Upper lobe of left lung (tissue), 6 donors: Measurements from ENCODE around the gene MFRP. TPM values are rescaled to one million over a fixed set of nuclear protein-coding genes. Genes with fewer than 3 reads are reported as not detected.
A peak's percentile ranks its signal among the peaks of the same experiment; 100 is the strongest.

Experiments
- ATAC-seq, 2 donors: fragments of 200-7000 bp; cut with Tn5 transposase; one replicate each; pipeline ENCODE4 v1.9.1; 2022; ENCODE audit warnings: mild to moderate bottlenecking in 2 of 2, moderate library complexity in 2 of 2; ENCODE audit not compliant: low FRiP score in 2 of 2
- DNase-seq, 2 donors: peaks; one replicate each; pipeline ENCODE4 v3.0.0-alpha.2; 2019 to 2020
- H3K27ac ChIP-seq, 4 donors: fragments of 200-600 bp; sonication (generic); one replicate each; pipeline ENCODE4 v1.5.1; 2016 to 2019
- H3K27me3 ChIP-seq, 4 donors: fragments of 200-600 bp; sonication (generic); one replicate each; pipeline ENCODE4 v1.5.1; 2017 to 2019
- H3K36me3 ChIP-seq, 4 donors: fragments of 200-600 bp; sonication (generic); one replicate each; pipeline ENCODE4 v1.5.1; 2016 to 2019
- H3K4me1 ChIP-seq, 4 donors: fragments of 200-600 bp; sonication (generic); one replicate each; pipeline ENCODE4 v1.5.1; 2018 to 2019
- H3K4me3 ChIP-seq, 4 donors: fragments of 200-600 bp; sonication (generic); one replicate each; pipeline ENCODE4 v1.5.1; 2017 to 2019; ENCODE audit warnings: mild to moderate bottlenecking in 2 of 4, moderate library complexity in 1 of 4
- H3K9me3 ChIP-seq, 4 donors: fragments of 200-600 bp; sonication (generic); one replicate each; pipeline ENCODE4 v1.5.1; 2018 to 2019
- CTCF ChIP-seq, 6 experiments: fragments of 450-650 bp in 4 of 6; fragments of 200-600 bp in 2 of 6; sonication (generic) in 2 of 6; IDR thresholded peaks; one replicate each; pipeline ENCODE4 v1.5.1; 2016 to 2019; ENCODE audit warnings: antibody characterized with exemption in 6 of 6
- EP300 ChIP-seq, 4 donors: sonication (generic); formaldehyde crosslinking; IDR thresholded peaks; one replicate each; pipeline ENCODE4 v1.5.1; 2017; ENCODE audit warnings: antibody characterized with exemption in 4 of 4, control low read depth in 2 of 4
- POLR2A ChIP-seq, 4 donors: fragments of 450-650 bp; IDR thresholded peaks; one replicate each; pipeline ENCODE4 v1.5.1; 2016 to 2017; ENCODE audit warnings: antibody characterized with exemption in 4 of 4, mild to moderate bottlenecking in 2 of 4
- POLR2AphosphoS5 ChIP-seq, 2 donors: sonication (generic); formaldehyde crosslinking; IDR thresholded peaks; one replicate each; pipeline ENCODE4 v1.5.1; 2017; ENCODE audit warnings: antibody characterized with exemption in 2 of 2
- WGBS, 2 donors: methylation state at CpG; one replicate each; pipeline ENCODE4 v1.1.5; 2017 to 2018; 5-methylcytosine and 5-hydroxymethylcytosine counted together
- total RNA-seq, 6 donors: library from RNA; depleted of rRNA in 4 of 6; stranded (reverse); fragments of >200 nt in 4 of 6; gene quantifications; one replicate each; pipeline versions ENCODE4 v1.1.0 to v1.2.1, GENCODE V29; 2016 to 2021
- donor health status: DM: no; HTN: no; CAD: no; lungs with moderate emphysema.
- donor health status: DM: no; HTN: yes; CAD: no; lungs with severe emphysema.

MFRP gene
- total RNA-seq, 6 donors from 2014 or later: not detected

GRCh38 chr11:119366690-119367620, 20.4 kb upstream of the MFRP start:
- Histone ChIP-seq H3K27me3 (peaks cover 0 to 12% (median 1%) of the 10 kb centered on the region in 4 donors), H3K27ac (no peak overlapping the region), H3K9me3 (no peaks in the 10 kb centered on the region), H3K4me3 (no peak overlapping the region), H3K4me1 (peaks cover 29 to 55% (median 41%) of the 10 kb centered on the region in 4 donors), H3K36me3 (no peaks in the 10 kb centered on the region)
- WGBS, 2 donors: 82 to 91% methylated on average over 7 to 8 of the region's 11 CpGs
- DNase-seq (no peak), ATAC-seq (no peak)
- no peak for TF ChIP-seq CTCF (IDR thresholded peaks at IDR 0.05)

DNA sequence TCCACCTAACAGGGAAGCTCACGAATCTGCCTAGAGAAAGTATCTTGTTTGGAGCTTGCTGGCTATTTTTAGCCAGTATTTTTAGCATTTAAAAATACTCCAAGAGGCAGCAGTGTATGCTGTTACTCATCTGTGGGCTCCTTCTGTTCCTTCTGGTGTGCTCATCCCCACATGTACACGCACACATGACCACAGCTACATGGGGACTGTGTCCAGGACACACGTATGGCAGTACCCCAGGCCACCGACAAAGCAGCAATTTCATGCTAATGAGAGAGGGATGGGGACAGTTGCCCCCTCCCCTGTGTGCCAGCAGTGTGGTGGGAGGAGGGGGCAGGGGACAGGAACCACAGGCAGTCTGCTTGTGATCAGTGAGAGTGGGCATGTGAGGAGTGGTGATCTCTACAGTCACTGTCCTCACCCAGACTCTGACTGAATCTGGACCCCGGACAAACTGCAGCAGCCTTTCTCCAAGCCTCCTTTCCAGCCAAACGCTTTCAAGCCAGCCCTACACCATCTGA, 18.6 kb upstream of the MFRP start:
- H3K36me3 ChIP-seq: no peaks in the 10 kb centered on the region
- ATAC-seq (no peak), DNase-seq (no peak)
- no peaks in the 10 kb centered on the region for H3K9me3 ChIP-seq
- WGBS, 2 donors: 82 to 85% methylated on average over 6 of the region's 6 CpGs
- H3K4me3 ChIP-seq: no peak overlapping the region
- H3K27ac ChIP-seq: peak overlapping the region in 1 of 4 donors; percentile 21
- H3K27me3 ChIP-seq: peaks cover 0 to 12% (median 1%) of the 10 kb centered on the region in 4 donors
- peaks cover 24 to 56% (median 44%) of the 10 kb centered on the region in 4 donors for H3K4me1 ChIP-seq
- TF ChIP-seq POLR2AphosphoS5 (IDR thresholded peaks at IDR 0.05) (no peak), EP300 (IDR thresholded peaks at IDR 0.05) (no peak), CTCF (IDR thresholded peaks at IDR 0.05) (no peak), POLR2A (IDR thresholded peaks at IDR 0.05) (no peak)

- Histone ChIP-seq H3K27me3 (peaks cover 0 to 12% (median 1%) of the 10 kb centered on the region in 4 donors), H3K4me3 (peak overlapping the region in 3 of 4 donors; percentile 47 to 57 (median 57)), H3K36me3 (no peaks in the 10 kb centered on the region), H3K27ac (peak overlapping the region in 3 of 4 donors; percentile 40 to 67 (median 46)), H3K4me1 (peaks cover 23 to 49% (median 35%) of the 10 kb centered on the region in 4 donors), H3K9me3 (no peaks in the 10 kb centered on the region)
- ATAC-seq (peak in 1 of 2 donors; percentile 87), DNase-seq (peak; percentile 55 to 94)
- TF ChIP-seq CTCF (IDR thresholded peaks at IDR 0.05) (no peak), POLR2A (IDR thresholded peaks at IDR 0.05) (peak in 1 of 4 donors; percentile 21), POLR2AphosphoS5 (IDR thresholded peaks at IDR 0.05) (no peak)
- 8% methylated on average over 18 of the region's 88 CpGs; no CpG with 5 or more reads in 1 of the 2 donors for WGBS, 2 donors
Measured at GRCh38 chr11:119363851-119364590, 17.5 kb upstream of the MFRP start.

- TF ChIP-seq POLR2A (IDR thresholded peaks at IDR 0.05) (no peak), POLR2AphosphoS5 (IDR thresholded peaks at IDR 0.05) (no peak), EP300 (IDR thresholded peaks at IDR 0.05) (no peak), CTCF (IDR thresholded peaks at IDR 0.05) (no peak)
- 55 to 75% methylated on average over 16 to 44 of the region's 44 CpGs for WGBS, 2 donors
- DNase-seq (peak in 1 of 2 donors; percentile 83), ATAC-seq (no peak)
- H3K4me1 ChIP-seq: peaks cover 15 to 42% (median 27%) of the 10 kb centered on the region in 4 donors
- H3K27ac ChIP-seq: peak overlapping the region in 3 of 4 donors; percentile 40 to 67 (median 46)
- H3K36me3 ChIP-seq: no peaks in the 10 kb centered on the region
- H3K4me3 ChIP-seq: peak overlapping the region in 3 of 4 donors; percentile 47 to 57 (median 57)
- no peaks in the 10 kb centered on the region for H3K9me3 ChIP-seq
- peaks cover 0 to 12% (median 1%) of the 10 kb centered on the region in 4 donors for H3K27me3 ChIP-seq
Measured at GRCh38 chr11:119363081-119363850, 16.8 kb upstream of the MFRP start.
